GM23338 (cell line): ENCODE results near the gene SCFD2. TPM values are rescaled to one million over a fixed set of nuclear protein-coding genes. Genes with fewer than 3 reads are reported as not detected.

ENCODE experiments used
- ATAC-seq: fragments of 200-7000 bp; cut with Tn5 transposase; 3 replicates; pipeline ENCODE4 v1.9.1; 2020
- DNase-seq: peaks from one replicate; pipeline ENCODE4 v3.0.0-alpha.2; 2015; ENCODE audit warnings: low spot score
- H2AFZ ChIP-seq: fragments of 200-600 bp; sonication (generic); 2 replicates; pipeline ENCODE4 v1.8.0; 2016; ENCODE audit warnings: antibody characterized with exemption, mild to moderate bottlenecking, moderate library complexity
- H3F3A ChIP-seq: fragments of 200-600 bp; sonication (generic); replicated peaks from 2 replicates; pipeline ENCODE4 v1.8.0; 2017; ENCODE audit warnings: antibody characterized with exemption, mixed run types, low read depth
- H3K27ac ChIP-seq: fragments of 200-600 bp; sonication (generic); 2 replicates; pipeline ENCODE4 v1.6.1; 2016; ENCODE audit warnings: low read depth
- H3K27me3 ChIP-seq: fragments of 200-600 bp; sonication (generic); 2 replicates; pipeline ENCODE4 v1.8.0; 2016; ENCODE audit warnings: mild to moderate bottlenecking, mixed run types, moderate library complexity; ENCODE audit not compliant: insufficient read depth
- H3K36me3 ChIP-seq: fragments of 200-600 bp; sonication (generic); 2 replicates; pipeline ENCODE4 v1.8.0; 2016; ENCODE audit warnings: mild to moderate bottlenecking; ENCODE audit not compliant: insufficient read depth
- H3K4me1 ChIP-seq: fragments of 200-600 bp; sonication (generic); 2 replicates; pipeline ENCODE4 v1.8.0; 2016; ENCODE audit warnings: mild to moderate bottlenecking, moderate library complexity; ENCODE audit not compliant: insufficient read depth
- H3K4me2 ChIP-seq: fragments of 200-600 bp; sonication (generic); 2 replicates; pipeline ENCODE4 v1.7.1; 2017; ENCODE audit warnings: mixed run types
- H3K4me3 ChIP-seq: fragments of 200-600 bp; sonication (generic); 2 replicates; pipeline ENCODE4 v1.6.1; 2016; ENCODE audit warnings: mixed run types
- H3K79me2 ChIP-seq: fragments of 200-600 bp; sonication (generic); replicated peaks from 2 replicates; pipeline ENCODE4 v1.8.0; 2017; ENCODE audit warnings: mild to moderate bottlenecking; ENCODE audit not compliant: insufficient read depth
- H3K9me2 ChIP-seq: fragments of 200-600 bp; sonication (generic); 2 replicates; pipeline ENCODE4 v1.8.0; 2017; ENCODE audit not compliant: insufficient read depth
- H4K20me1 ChIP-seq: fragments of 200-600 bp; sonication (generic); replicated peaks from 2 replicates; pipeline ENCODE4 v1.8.0; 2017; ENCODE audit warnings: mild to moderate bottlenecking; ENCODE audit not compliant: insufficient read depth
- H3K27ac Mint-ChIP-seq: 2 replicates; pipeline ENCODE4 v1.8.0; 2020; ENCODE audit warnings: inconsistent platforms, mild to moderate bottlenecking, moderate library complexity, mixed read lengths
- H3K27me3 Mint-ChIP-seq: 3 replicates; pipeline ENCODE4 v1.8.0; 2022; ENCODE audit warnings: low read depth, mild to moderate bottlenecking, moderate library complexity, mixed read lengths, inconsistent platforms; ENCODE audit not compliant: insufficient read depth, poor library complexity
- H3K36me3 Mint-ChIP-seq: 3 replicates; pipeline ENCODE4 v1.8.0; 2021; ENCODE audit warnings: low read depth, mild to moderate bottlenecking, inconsistent platforms, moderate library complexity, mixed read lengths
- H3K4me1 Mint-ChIP-seq: 3 replicates; pipeline ENCODE4 v1.8.0; 2020; ENCODE audit warnings: mild to moderate bottlenecking, inconsistent platforms, mixed read lengths
- H3K4me3 Mint-ChIP-seq: 3 replicates; pipeline ENCODE4 v1.8.0; 2021; ENCODE audit warnings: moderate library complexity, mild to moderate bottlenecking, inconsistent platforms, mixed read lengths
- H3K9me3 Mint-ChIP-seq: 3 replicates; pipeline ENCODE4 v1.8.0; 2020; ENCODE audit warnings: moderate library complexity, mild to moderate bottlenecking, inconsistent platforms, mixed read lengths
- CREB1 ChIP-seq: fragments of 250-450 bp; sonication (Bioruptor Pico); IDR thresholded peaks from 2 replicates; pipeline ENCODE4 v1.5.0; 2020; ENCODE audit warnings: low read depth, mild to moderate bottlenecking, moderate library complexity
- CTCF ChIP-seq, 2 experiments: fragments of 200-600 bp in 1 of 2; sonication (generic) in 1 of 2; conservative IDR thresholded peaks; 2 replicates each; pipeline versions ENCODE4 v1.5.1 to v1.6.1; 2016 to 2017; ENCODE audit warnings: antibody characterized with exemption in 2 of 2, low read depth in 2 of 2, mild to moderate bottlenecking in 2 of 2, moderate library complexity in 1 of 2
- EZH2 ChIP-seq: fragments of 200-600 bp; sonication (generic); IDR thresholded peaks from one replicate; pipeline ENCODE4 v1.8.0; 2017; ENCODE audit warnings: antibody characterized with exemption, mild to moderate bottlenecking, low read depth; ENCODE audit not compliant: unreplicated experiment
- EZH2phosphoT487 ChIP-seq: fragments of 200-600 bp; sonication (generic); IDR thresholded peaks from one replicate; pipeline ENCODE4 v1.8.1; 2018; ENCODE audit warnings: antibody characterized with exemption; ENCODE audit not compliant: unreplicated experiment
- JUNB ChIP-seq: IDR thresholded peaks from one replicate; pipeline ENCODE4 v1.6.1; 2016; ENCODE audit warnings: antibody characterized with exemption; ENCODE audit not compliant: unreplicated experiment
- NANOG ChIP-seq: IDR thresholded peaks from 2 replicates; pipeline ENCODE4 v1.6.1; 2016; ENCODE audit warnings: antibody characterized with exemption, borderline replicate concordance
- POLR2AphosphoS5 ChIP-seq: IDR thresholded peaks from 2 replicates; pipeline ENCODE4 v1.6.1; 2016; ENCODE audit warnings: antibody characterized with exemption, low read depth
- ZNF114 ChIP-seq: fragments of 250-450 bp; sonication (Bioruptor Pico); IDR thresholded peaks from 2 replicates; pipeline ENCODE4 v1.5.0; 2020; ENCODE audit warnings: mild to moderate bottlenecking, moderate library complexity
- ZNF331 ChIP-seq: fragments of 250-450 bp; sonication (Bioruptor Pico); IDR thresholded peaks from 2 replicates; pipeline ENCODE4 v1.5.0; 2020; ENCODE audit warnings: low read depth, mild to moderate bottlenecking, moderate library complexity
- ZNF462 ChIP-seq: fragments of 250-450 bp; sonication (Bioruptor Pico); IDR thresholded peaks from 2 replicates; pipeline ENCODE4 v1.5.0; 2020; ENCODE audit warnings: mild to moderate bottlenecking, moderate library complexity
- polyA plus RNA-seq: library from polyadenylated mRNA; unstranded; fragments of >200 nt; fragmentation: Nextera tagmentation; extraction: Ambion mirVana; gene quantifications from 2 replicates; pipeline ENCODE4 v1.2.1, GENCODE V29; 2016
- total RNA-seq: library from RNA; depleted of rRNA; stranded (reverse); fragments of >200 nt; shearing (Covaris generic); gene quantifications from 2 replicates; pipeline ENCODE4 v1.2.3, GENCODE V29; 2014
- TF ChIP-seq, protein P1 (sequence below): IDR thresholded peaks from 2 replicates; pipeline ENCODE4 v1.6.1; 2016; ENCODE audit warnings: antibody characterized with exemption
- TF ChIP-seq, protein P2 (sequence below): IDR thresholded peaks from one replicate; pipeline ENCODE4 v1.6.1; 2018; ENCODE audit warnings: antibody characterized with exemption; ENCODE audit not compliant: unreplicated experiment

SCFD2 gene
- total and polyA plus RNA-seq, 2 experiments from 2014 or later = 5.7 to 17.5 TPM

DNA sequence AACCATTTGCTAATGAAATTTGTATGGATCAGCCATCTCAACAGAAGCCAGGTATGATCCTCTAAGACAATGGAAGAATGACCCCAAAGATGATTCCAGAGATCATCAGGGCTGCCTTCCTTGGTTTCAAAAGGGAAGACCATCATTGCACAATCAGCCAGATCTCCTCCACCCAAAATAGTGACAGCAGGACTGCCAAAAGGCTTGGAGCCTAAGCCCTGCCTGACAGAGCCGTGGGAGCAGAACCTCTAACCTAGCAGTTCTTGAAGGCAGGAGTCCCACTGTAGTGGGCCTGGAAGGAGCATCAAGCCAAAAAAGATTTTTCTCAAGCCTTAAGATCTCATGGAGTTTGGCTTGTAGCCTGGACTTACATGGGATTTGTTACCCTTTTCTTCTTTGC is 277.7 kb downstream of the SCFD2 start:
- 0 out of 2 replicates have a peak, but pooled peaks cover 4% of the 10 kb centered on the region for H3K36me3 ChIP-seq
- Mint-ChIP-seq H3K27ac (no peak overlapping the region), H3K4me3 (no peak overlapping the region), H3K4me1 (no peaks in the 10 kb centered on the region), H3K9me3 (peaks cover 19% of the 10 kb centered on the region), H3K27me3 (no peaks in the 10 kb centered on the region), H3K36me3 (peaks cover 3% of the 10 kb centered on the region; the same call in 1 of the 3 replicates)
- H3K4me2 ChIP-seq = no peak overlapping the region
- ATAC-seq (no peak), DNase-seq (no peak)
- no peak overlapping the region for H3K27ac ChIP-seq
- H3K4me1 ChIP-seq = no peaks in the 10 kb centered on the region
- H3K4me3 ChIP-seq = no peak overlapping the region
- no peaks in the 10 kb centered on the region for H3K79me2 ChIP-seq
- H2AFZ ChIP-seq = no peak overlapping the region
- no peak for TF ChIP-seq NANOG
- TF ChIP-seq EZH2phosphoT487 = no peak
- no peak for TF ChIP-seq JUNB
- TF ChIP-seq, protein P1, sequence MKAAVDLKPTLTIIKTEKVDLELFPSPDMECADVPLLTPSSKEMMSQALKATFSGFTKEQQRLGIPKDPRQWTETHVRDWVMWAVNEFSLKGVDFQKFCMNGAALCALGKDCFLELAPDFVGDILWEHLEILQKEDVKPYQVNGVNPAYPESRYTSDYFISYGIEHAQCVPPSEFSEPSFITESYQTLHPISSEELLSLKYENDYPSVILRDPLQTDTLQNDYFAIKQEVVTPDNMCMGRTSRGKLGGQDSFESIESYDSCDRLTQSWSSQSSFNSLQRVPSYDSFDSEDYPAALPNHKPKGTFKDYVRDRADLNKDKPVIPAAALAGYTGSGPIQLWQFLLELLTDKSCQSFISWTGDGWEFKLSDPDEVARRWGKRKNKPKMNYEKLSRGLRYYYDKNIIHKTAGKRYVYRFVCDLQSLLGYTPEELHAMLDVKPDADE = no peak
- no peak for TF ChIP-seq CTCF (conservative IDR thresholded peaks at IDR 0.05; ENCODE audit: low read depth in 2 of 2)
- TF ChIP-seq, protein P2, sequence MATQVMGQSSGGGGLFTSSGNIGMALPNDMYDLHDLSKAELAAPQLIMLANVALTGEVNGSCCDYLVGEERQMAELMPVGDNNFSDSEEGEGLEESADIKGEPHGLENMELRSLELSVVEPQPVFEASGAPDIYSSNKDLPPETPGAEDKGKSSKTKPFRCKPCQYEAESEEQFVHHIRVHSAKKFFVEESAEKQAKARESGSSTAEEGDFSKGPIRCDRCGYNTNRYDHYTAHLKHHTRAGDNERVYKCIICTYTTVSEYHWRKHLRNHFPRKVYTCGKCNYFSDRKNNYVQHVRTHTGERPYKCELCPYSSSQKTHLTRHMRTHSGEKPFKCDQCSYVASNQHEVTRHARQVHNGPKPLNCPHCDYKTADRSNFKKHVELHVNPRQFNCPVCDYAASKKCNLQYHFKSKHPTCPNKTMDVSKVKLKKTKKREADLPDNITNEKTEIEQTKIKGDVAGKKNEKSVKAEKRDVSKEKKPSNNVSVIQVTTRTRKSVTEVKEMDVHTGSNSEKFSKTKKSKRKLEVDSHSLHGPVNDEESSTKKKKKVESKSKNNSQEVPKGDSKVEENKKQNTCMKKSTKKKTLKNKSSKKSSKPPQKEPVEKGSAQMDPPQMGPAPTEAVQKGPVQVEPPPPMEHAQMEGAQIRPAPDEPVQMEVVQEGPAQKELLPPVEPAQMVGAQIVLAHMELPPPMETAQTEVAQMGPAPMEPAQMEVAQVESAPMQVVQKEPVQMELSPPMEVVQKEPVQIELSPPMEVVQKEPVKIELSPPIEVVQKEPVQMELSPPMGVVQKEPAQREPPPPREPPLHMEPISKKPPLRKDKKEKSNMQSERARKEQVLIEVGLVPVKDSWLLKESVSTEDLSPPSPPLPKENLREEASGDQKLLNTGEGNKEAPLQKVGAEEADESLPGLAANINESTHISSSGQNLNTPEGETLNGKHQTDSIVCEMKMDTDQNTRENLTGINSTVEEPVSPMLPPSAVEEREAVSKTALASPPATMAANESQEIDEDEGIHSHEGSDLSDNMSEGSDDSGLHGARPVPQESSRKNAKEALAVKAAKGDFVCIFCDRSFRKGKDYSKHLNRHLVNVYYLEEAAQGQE = no peak
- TF ChIP-seq EZH2 = no peak
- no peak for TF ChIP-seq CREB1 (CRISPR knock-in tag)
- no peak for TF ChIP-seq ZNF462 (CRISPR knock-in tag)
- no peak for TF ChIP-seq ZNF331 (CRISPR knock-in tag)
- TF ChIP-seq ZNF114 = no peak
- no peak for TF ChIP-seq POLR2AphosphoS5
- no peaks in the 10 kb centered on the region for H4K20me1 ChIP-seq
- H3K9me2 ChIP-seq = no peaks in the 10 kb centered on the region
- no peaks in the 10 kb centered on the region for H3K27me3 ChIP-seq
- no peaks in the 10 kb centered on the region for H3F3A ChIP-seq
